HG02678 (cell line): Measurements from ENCODE around the gene ANKRD30B.
"Not testable (repeated sequence)": the region's sequence is repeated elsewhere in the genome, so short reads cannot be mapped to it uniquely, and the experiment has no call there.

Source experiments
- ATAC-seq: cut with Tn5 transposase; IDR thresholded peaks from one replicate; pipeline ENCODE4 v1.9.1; 2021; ENCODE audit warnings: mild to moderate bottlenecking, moderate library complexity; ENCODE audit not compliant: unreplicated experiment

The ANKRD30B gene

GRCh38 chr18:14747513-14748474, at the start of gene ANKRD30B:
Gene ANKRD30B, plus strand, starts transcription at chr18:14748172. Its CDS starts 248 bp downstream, at chr18:14748420.
- ATAC-seq = no peak

- ATAC-seq = not testable (repeated sequence)
Observed at GRCh38 chr18:14701286-14702040, 46.5 kb upstream of the ANKRD30B start.

GRCh38 chr18:14709761-14710160, 38.2 kb upstream of the ANKRD30B start:
- not testable (repeated sequence) for ATAC-seq

- not testable (repeated sequence) for ATAC-seq
Observed at GRCh38 chr18:14721569-14721968, 26.4 kb upstream of the ANKRD30B start.

GRCh38 chr18:14739056-14739455, 8.9 kb upstream of the ANKRD30B start:
- not testable (repeated sequence) for ATAC-seq

- no peak for ATAC-seq
Observed at GRCh38 chr18:14746897-14747296, 1.1 kb upstream of the ANKRD30B start.

GRCh38 chr18:14748496-14748895, 524 bp downstream of the ANKRD30B start:
- ATAC-seq = no peak

GRCh38 chr18:14763566-14763965, 15.6 kb downstream of the ANKRD30B start:
- not testable (repeated sequence) for ATAC-seq

GRCh38 chr18:14767474-14767873, 19.5 kb downstream of the ANKRD30B start:
- ATAC-seq = no peak

GRCh38 chr18:14768241-14768640, 20.3 kb downstream of the ANKRD30B start:
- ATAC-seq = no peak

- ATAC-seq = no peak
Observed at GRCh38 chr18:14769381-14769780, 21.4 kb downstream of the ANKRD30B start.

- ATAC-seq = no peak
Observed at GRCh38 chr18:14776801-14777200, 28.8 kb downstream of the ANKRD30B start.

GRCh38 chr18:14781671-14782070, 33.7 kb downstream of the ANKRD30B start:
- ATAC-seq = no peak

GRCh38 chr18:14784133-14784532, 36.2 kb downstream of the ANKRD30B start:
- ATAC-seq = no peak

GRCh38 chr18:14796876-14797275, 48.9 kb downstream of the ANKRD30B start:
- ATAC-seq = not testable (repeated sequence)

- ATAC-seq = not testable (repeated sequence)
Observed at GRCh38 chr18:14797969-14798764, 50.2 kb downstream of the ANKRD30B start.

- ATAC-seq = not testable (repeated sequence)
Observed at GRCh38 chr18:14811081-14811480, 63.1 kb downstream of the ANKRD30B start.

GRCh38 chr18:14826972-14827632, 79.1 kb downstream of the ANKRD30B start:
- ATAC-seq = not testable (repeated sequence)

GRCh38 chr18:14841607-14842006, 93.6 kb downstream of the ANKRD30B start:
- not testable (repeated sequence) for ATAC-seq

GRCh38 chr18:14851533-14851932, 103.6 kb downstream of the ANKRD30B start:
- ATAC-seq = not testable (repeated sequence)
